Uterus (tissue), 2 donors: Measurements from ENCODE around the gene FBXO48.

Experiments used
- CTCF ChIP-seq, 4 experiments: fragments of 200-600 bp in 2 of 4; fragments of 450-650 bp in 2 of 4; sonication (generic) in 2 of 4; IDR thresholded peaks; one replicate each; pipeline ENCODE4 v1.5.1; 2016 to 2019; ENCODE audit warnings: antibody characterized with exemption in 4 of 4, mild to moderate bottlenecking in 2 of 4, moderate library complexity in 1 of 4
- POLR2A ChIP-seq, 2 donors: fragments of 450-650 bp; IDR thresholded peaks; one replicate each; pipeline ENCODE4 v1.6.1; 2016; ENCODE audit warnings: antibody characterized with exemption in 2 of 2, mild to moderate bottlenecking in 1 of 2, moderate library complexity in 1 of 2

GRCh38 chr2:68426446-68426845 lies 40.6 kb downstream of the FBXO48 start:
- TF ChIP-seq CTCF (IDR thresholded peaks at IDR 0.05) (no peak), POLR2A (IDR thresholded peaks at IDR 0.05) (no peak)
